Panc1 (cell line): ENCODE data around the gene ZDHHC20.

ENCODE experiments used
- POLR2AphosphoS5 ChIP-seq: IDR thresholded peaks from 2 replicates; pipeline ENCODE4 v1.6.1; 2012; ENCODE audit warnings: mild to moderate bottlenecking, low read depth, low read length, moderate library complexity
- SIN3A ChIP-seq: IDR thresholded peaks from 2 replicates; pipeline ENCODE4 v1.6.1; 2012; ENCODE audit warnings: low read depth, mild to moderate bottlenecking, low read length, moderate library complexity, borderline replicate concordance; ENCODE audit not compliant: insufficient read depth
- TCF7L2 ChIP-seq: IDR thresholded peaks from 2 replicates; pipeline ENCODE4 v1.6.1; 2011; ENCODE audit warnings: mild to moderate bottlenecking, low read depth, low read length, inconsistent platforms
- TF ChIP-seq, protein P1 (sequence below): fragments of 450-650 bp; IDR thresholded peaks from 2 replicates; pipeline ENCODE4 v1.5.1; 2017; ENCODE audit warnings: mild to moderate bottlenecking

DNA sequence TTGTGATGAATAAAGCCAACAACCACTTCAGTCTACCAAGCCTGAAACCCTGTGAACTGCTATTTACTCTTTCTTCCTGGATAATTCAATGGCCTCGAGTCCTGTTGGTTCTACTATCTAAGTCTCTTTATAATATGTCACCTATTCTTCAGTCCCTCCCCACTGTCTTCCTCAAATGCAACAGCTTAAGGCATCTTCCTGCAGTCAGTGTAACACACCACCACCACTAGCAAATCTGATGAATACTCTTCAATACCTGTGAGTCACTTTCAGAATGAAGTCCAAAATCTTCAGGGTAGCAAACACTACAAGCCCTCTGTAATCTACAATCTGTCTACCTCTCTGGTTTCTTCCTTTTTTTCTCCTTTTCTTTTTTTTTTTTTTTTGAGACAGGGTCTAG, 32.9 kb downstream of the ZDHHC20 start:
- TF ChIP-seq, protein P1, sequence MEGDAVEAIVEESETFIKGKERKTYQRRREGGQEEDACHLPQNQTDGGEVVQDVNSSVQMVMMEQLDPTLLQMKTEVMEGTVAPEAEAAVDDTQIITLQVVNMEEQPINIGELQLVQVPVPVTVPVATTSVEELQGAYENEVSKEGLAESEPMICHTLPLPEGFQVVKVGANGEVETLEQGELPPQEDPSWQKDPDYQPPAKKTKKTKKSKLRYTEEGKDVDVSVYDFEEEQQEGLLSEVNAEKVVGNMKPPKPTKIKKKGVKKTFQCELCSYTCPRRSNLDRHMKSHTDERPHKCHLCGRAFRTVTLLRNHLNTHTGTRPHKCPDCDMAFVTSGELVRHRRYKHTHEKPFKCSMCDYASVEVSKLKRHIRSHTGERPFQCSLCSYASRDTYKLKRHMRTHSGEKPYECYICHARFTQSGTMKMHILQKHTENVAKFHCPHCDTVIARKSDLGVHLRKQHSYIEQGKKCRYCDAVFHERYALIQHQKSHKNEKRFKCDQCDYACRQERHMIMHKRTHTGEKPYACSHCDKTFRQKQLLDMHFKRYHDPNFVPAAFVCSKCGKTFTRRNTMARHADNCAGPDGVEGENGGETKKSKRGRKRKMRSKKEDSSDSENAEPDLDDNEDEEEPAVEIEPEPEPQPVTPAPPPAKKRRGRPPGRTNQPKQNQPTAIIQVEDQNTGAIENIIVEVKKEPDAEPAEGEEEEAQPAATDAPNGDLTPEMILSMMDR: no peak
- no peak for TF ChIP-seq POLR2AphosphoS5
- TF ChIP-seq TCF7L2: no peak
- no peak for TF ChIP-seq SIN3A
